HepG2 (cell line): ENCODE data around the gene TCTA. TPM values are rescaled to one million over a fixed set of nuclear protein-coding genes. Genes with fewer than 3 reads are reported as not detected.

Source experiments
- CSRNP2 ChIP-seq: sonication (generic); formaldehyde crosslinking; conservative IDR thresholded peaks from 2 replicates; pipeline ENCODE4 v1.8.0; 2022; ENCODE audit warnings: low read depth, missing genetic modification reagents
- HNRNPK ChIP-seq: fragments of 200-400 bp; formaldehyde crosslinking; IDR thresholded peaks from 2 replicates; pipeline ENCODE4 v1.6.1; 2018; ENCODE audit warnings: low read length, low read depth, moderate library complexity, mild to moderate bottlenecking; ENCODE audit not compliant: poor library complexity, severe bottlenecking
- IKZF4 ChIP-seq: sonication (generic); formaldehyde crosslinking; IDR thresholded peaks from 2 replicates; pipeline ENCODE4 v1.5.1; 2020; ENCODE audit warnings: borderline replicate concordance, mild to moderate bottlenecking, low read depth, missing genetic modification reagents; ENCODE audit errors: not compliant biosample characterization
- MAZ ChIP-seq, 2 experiments: sonication (generic) in 1 of 2; formaldehyde crosslinking in 1 of 2; IDR thresholded peaks; 2 replicates each; pipeline versions ENCODE4 v1.5.0 to v1.6.1; 2012 to 2020; ENCODE audit warnings: low read depth in 2 of 2, mild to moderate bottlenecking in 2 of 2, borderline replicate concordance in 1 of 2, improper control_type of control experiment in 1 of 2, low read length in 1 of 2, missing genetic modification reagents in 1 of 2, moderate library complexity in 1 of 2
- MTF1 ChIP-seq: sonication (generic); formaldehyde crosslinking; IDR thresholded peaks from 2 replicates; pipeline ENCODE4 v1.5.0; 2020; ENCODE audit warnings: missing genetic modification reagents
- NFATC3 ChIP-seq: sonication (generic); formaldehyde crosslinking; IDR thresholded peaks from 2 replicates; pipeline ENCODE4 v1.5.1; 2020; ENCODE audit warnings: mild to moderate bottlenecking, missing genetic modification reagents
- NFIC ChIP-seq: IDR thresholded peaks from 2 replicates; pipeline ENCODE4 v1.6.1; 2012; ENCODE audit warnings: mild to moderate bottlenecking, low read length, inconsistent platforms
- ONECUT2 ChIP-seq: sonication (generic); formaldehyde crosslinking; IDR thresholded peaks from 2 replicates; pipeline ENCODE4 v1.4.0; 2020; ENCODE audit warnings: missing genetic modification reagents
- PAXIP1 ChIP-seq: sonication (generic); formaldehyde crosslinking; conservative IDR thresholded peaks from 2 replicates; pipeline ENCODE4 v1.4.0; 2020; ENCODE audit warnings: mild to moderate bottlenecking, missing genetic modification reagents, moderate library complexity
- SIX4 ChIP-seq: sonication (generic); formaldehyde crosslinking; IDR thresholded peaks from 2 replicates; pipeline ENCODE4 v1.4.0; 2020; ENCODE audit warnings: missing genetic modification reagents
- TBX3 ChIP-seq: fragments of 450-650 bp; IDR thresholded peaks from 2 replicates; pipeline ENCODE4 v1.6.1; 2017; ENCODE audit warnings: antibody characterized with exemption, mild to moderate bottlenecking, inconsistent platforms, borderline replicate concordance
- TOPORS ChIP-seq: sonication (generic); formaldehyde crosslinking; IDR thresholded peaks from 2 replicates; pipeline ENCODE4 v1.8.0; 2023; ENCODE audit warnings: mild to moderate bottlenecking, missing genetic modification reagents
- ZNF614 ChIP-seq: IDR thresholded peaks from 2 replicates; pipeline ENCODE4 v1.6.1; 2018; ENCODE audit warnings: missing biosample characterization, missing genetic modification reagents, inconsistent platforms, borderline replicate concordance
- ZNF879 ChIP-seq: sonication (generic); formaldehyde crosslinking; IDR thresholded peaks from 2 replicates; pipeline ENCODE4 v1.8.1; 2023; ENCODE audit warnings: missing genetic modification reagents
- polyA plus RNA-seq, 8 experiments: library from polyadenylated mRNA; depleted of rRNA in 3 of 8; stranded (reverse) in 7 of 8; unstranded in 1 of 8; fragments of >200 nt; fragmentation: Illumina TruSeq in 4 of 8; extraction: Trizol in 4 of 8; gene quantifications; 2 replicates each; pipeline versions ENCODE4 v1.2.1 to v1.2.3, GENCODE V29; 2011 to 2016; ENCODE audit warnings: low read depth in 4 of 8, missing spikeins in 1 of 8, mixed read lengths in 1 of 8; ENCODE audit not compliant: insufficient read depth in 1 of 8
- total RNA-seq, 5 experiments: library from RNA; depleted of rRNA; stranded (reverse); fragments of >200 nt; fragmentation: Illumina TruSeq; extraction: Trizol; gene quantifications; 2 replicates each; pipeline ENCODE4 v1.2.3, GENCODE V29; 2016; ENCODE audit warnings: low read depth in 1 of 5
- TF ChIP-seq, protein P1 (sequence below): sonication (generic); formaldehyde crosslinking; IDR thresholded peaks from 2 replicates; pipeline ENCODE4 v1.4.0; 2020; ENCODE audit warnings: mild to moderate bottlenecking, missing genetic modification reagents

The TCTA gene
- total and polyA plus RNA-seq, 2 of the 13 experiments (the other 11 are each of a cell fraction or from before 2014, with no cell fraction given), result 8.3 to 13.2 TPM

- TF ChIP-seq PAXIP1 (CRISPR knock-in tag) (0 out of 2 replicates have a peak, but pooled peaks have one; percentile 5), CSRNP2 (CRISPR knock-in tag) (no peak), IKZF4 (CRISPR knock-in tag) (peak; percentile 74), SIX4 (0 out of 2 replicates have a peak, but pooled peaks have one; percentile 14), TBX3 (no peak), NFIC (0 out of 2 replicates have a peak, but pooled peaks have one; percentile 20), HNRNPK (no peak), ONECUT2 (no peak), ZNF614 (CRISPR knock-in tag) (no peak), MAZ (IDR thresholded peaks at IDR 0.05; ENCODE audit: borderline replicate concordance, low read depth, low read length) (no peak), MAZ (CRISPR knock-in tag; IDR thresholded peaks at IDR 0.05; ENCODE audit: low read depth) (no peak), ZNF879 (CRISPR knock-in tag) (no peak), MTF1 (CRISPR knock-in tag) (no peak), TOPORS (CRISPR knock-in tag) (no peak), NFATC3 (CRISPR knock-in tag) (no peak)
- TF ChIP-seq, protein P1, sequence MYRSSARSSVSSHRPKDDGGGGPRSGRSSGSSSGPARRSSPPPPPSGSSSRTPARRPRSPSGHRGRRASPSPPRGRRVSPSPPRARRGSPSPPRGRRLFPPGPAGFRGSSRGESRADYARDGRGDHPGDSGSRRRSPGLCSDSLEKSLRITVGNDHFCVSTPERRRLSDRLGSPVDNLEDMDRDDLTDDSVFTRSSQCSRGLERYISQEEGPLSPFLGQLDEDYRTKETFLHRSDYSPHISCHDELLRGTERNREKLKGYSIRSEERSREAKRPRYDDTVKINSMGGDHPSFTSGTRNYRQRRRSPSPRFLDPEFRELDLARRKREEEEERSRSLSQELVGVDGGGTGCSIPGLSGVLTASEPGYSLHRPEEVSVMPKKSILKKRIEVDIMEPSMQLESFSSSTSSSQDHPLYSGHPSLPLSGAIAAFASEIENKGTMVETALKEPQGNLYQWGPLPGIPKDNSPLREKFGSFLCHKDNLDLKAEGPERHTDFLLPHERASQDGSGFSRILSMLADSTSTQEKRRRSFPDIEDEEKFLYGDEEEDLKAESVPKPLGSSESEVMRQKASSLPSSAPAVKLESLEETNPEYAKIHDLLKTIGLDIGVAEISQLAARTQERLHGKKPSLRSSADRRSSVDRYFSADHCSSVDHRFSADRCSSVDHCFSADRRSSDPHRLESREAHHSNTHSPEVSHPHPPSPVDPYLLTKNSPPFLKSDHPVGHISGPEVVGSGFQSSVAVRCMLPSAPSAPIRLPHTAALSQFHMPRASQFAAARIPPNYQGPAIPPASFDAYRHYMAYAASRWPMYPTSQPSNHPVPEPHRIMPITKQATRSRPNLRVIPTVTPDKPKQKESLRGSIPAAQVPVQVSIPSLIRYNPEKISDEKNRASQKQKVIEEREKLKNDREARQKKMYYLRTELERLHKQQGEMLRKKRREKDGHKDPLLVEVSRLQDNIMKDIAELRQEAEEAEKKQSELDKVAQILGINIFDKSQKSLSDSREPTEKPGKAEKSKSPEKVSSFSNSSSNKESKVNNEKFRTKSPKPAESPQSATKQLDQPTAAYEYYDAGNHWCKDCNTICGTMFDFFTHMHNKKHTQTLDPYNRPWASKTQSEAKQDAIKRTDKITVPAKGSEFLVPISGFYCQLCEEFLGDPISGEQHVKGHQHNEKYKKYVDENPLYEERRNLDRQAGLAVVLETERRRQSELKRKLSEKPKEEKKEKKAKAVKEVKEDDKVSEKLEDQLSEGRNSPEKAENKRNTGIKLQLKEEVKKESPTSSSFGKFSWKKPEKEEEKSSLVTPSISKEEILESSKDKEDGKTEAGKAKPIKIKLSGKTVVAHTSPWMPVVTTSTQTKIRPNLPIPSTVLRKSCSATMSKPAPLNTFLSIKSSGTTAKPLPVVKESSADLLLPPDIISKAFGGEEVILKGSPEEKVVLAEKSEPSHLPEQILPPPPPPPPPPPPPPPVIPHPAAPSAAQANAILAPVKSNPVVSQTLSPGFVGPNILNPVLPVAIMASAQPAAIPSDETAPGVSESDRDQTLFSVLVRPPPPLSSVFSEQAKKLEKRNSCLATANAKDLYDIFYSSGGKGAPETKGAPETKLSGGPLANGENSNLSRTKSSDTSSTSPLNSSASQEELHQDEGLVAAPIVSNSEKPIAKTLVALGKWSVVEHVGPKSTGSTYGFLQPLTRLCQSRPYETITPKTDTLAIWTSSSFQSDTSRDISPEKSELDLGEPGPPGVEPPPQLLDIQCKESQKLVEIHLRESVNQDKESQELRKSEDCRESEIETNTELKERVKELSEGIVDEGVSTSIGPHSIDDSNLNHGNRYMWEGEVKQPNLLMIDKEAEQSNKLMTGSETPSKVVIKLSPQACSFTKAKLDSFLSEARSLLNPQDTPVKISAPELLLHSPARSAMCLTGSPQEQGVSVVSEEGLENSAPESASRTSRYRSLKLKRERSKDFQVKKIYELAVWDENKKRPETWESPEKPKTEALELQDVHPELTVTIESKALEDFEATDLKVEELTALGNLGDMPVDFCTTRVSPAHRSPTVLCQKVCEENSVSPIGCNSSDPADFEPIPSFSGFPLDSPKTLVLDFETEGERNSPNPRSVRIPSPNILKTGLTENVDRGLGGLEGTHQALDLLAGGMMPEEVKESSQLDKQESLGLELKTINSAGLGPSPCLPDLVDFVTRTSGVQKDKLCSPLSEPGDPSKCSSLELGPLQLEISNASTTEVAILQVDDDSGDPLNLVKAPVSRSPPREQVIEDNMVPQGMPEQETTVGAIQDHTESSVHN (CRISPR knock-in tag), result no peak
These were observed 53.2 kb downstream of the TCTA start (continued) for GRCh38 chr3:49465270-49466034.
